Mesothelial cell of epicardium (in vitro differentiated cells): ENCODE results near the gene MAL. TPM values are rescaled to one million over a fixed set of nuclear protein-coding genes. Genes with fewer than 3 reads are reported as not detected.

Source experiments
- DNase-seq, 2 experiments: peaks; one replicate each; pipeline ENCODE4 v3.0.0; 2021; ENCODE audit warnings: low spot score in 2 of 2; ENCODE audit not compliant: unreplicated experiment in 2 of 2
- H3K27ac Mint-ChIP-seq: 2 replicates; pipeline ENCODE4 v1.8.0; 2021; ENCODE audit warnings: mixed read lengths
- H3K27me3 Mint-ChIP-seq: 2 replicates; pipeline ENCODE4 v1.8.0; 2021; ENCODE audit warnings: low read depth, mixed read lengths
- H3K36me3 Mint-ChIP-seq: 2 replicates; pipeline ENCODE4 v1.8.0; 2021; ENCODE audit warnings: mixed read lengths
- H3K4me1 Mint-ChIP-seq: 2 replicates; pipeline ENCODE4 v1.8.0; 2021; ENCODE audit warnings: mixed read lengths
- H3K4me3 Mint-ChIP-seq: 2 replicates; pipeline ENCODE4 v1.8.0; 2021; ENCODE audit warnings: mild to moderate bottlenecking, moderate library complexity, mixed read lengths
- H3K9me3 Mint-ChIP-seq: 2 replicates; pipeline ENCODE4 v1.8.0; 2021; ENCODE audit warnings: mixed read lengths
- total RNA-seq: library from RNA; stranded (reverse); gene quantifications from 3 replicates; pipeline ENCODE4 v1.2.1, GENCODE V29; 2021
- TF ChIP-seq, protein P1 (sequence below): fragments of 200-600 bp; sonication (generic); IDR thresholded peaks from one replicate; pipeline ENCODE4 v1.5.0; 2021; ENCODE audit warnings: antibody characterized with exemption; ENCODE audit not compliant: unreplicated experiment

Gene MAL
- total RNA-seq, 1 donor from 2014 or later, result not detected

DNA sequence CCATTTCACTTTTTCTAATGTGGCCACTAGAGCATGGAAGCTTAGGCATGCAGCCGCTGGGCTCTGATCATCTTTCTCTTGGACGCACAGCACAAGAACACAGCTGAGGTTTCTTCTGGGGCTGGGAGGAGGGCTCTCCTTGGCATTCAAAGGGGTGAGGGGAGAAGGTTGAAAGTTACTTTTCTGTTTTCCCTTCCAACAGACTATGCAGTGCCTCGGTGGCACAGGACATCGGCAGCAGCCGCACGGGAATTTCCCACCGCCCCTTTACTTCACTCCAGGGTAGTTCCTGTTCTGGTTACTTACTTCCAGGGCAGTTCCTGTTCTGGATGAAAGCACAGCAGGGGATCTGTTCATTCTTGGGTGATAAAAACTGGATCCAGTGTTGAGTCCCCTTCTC is 18.9 kb upstream of the MAL start:
- H3K36me3 Mint-ChIP-seq, result no peaks in the 10 kb centered on the region
- H3K27me3 Mint-ChIP-seq, result peaks cover 16% of the 10 kb centered on the region
- H3K9me3 Mint-ChIP-seq, result no peaks in the 10 kb centered on the region
- DNase-seq, result no peak
- H3K4me3 Mint-ChIP-seq, result no peak overlapping the region
- H3K4me1 Mint-ChIP-seq, result no peaks in the 10 kb centered on the region
- TF ChIP-seq, protein P1, sequence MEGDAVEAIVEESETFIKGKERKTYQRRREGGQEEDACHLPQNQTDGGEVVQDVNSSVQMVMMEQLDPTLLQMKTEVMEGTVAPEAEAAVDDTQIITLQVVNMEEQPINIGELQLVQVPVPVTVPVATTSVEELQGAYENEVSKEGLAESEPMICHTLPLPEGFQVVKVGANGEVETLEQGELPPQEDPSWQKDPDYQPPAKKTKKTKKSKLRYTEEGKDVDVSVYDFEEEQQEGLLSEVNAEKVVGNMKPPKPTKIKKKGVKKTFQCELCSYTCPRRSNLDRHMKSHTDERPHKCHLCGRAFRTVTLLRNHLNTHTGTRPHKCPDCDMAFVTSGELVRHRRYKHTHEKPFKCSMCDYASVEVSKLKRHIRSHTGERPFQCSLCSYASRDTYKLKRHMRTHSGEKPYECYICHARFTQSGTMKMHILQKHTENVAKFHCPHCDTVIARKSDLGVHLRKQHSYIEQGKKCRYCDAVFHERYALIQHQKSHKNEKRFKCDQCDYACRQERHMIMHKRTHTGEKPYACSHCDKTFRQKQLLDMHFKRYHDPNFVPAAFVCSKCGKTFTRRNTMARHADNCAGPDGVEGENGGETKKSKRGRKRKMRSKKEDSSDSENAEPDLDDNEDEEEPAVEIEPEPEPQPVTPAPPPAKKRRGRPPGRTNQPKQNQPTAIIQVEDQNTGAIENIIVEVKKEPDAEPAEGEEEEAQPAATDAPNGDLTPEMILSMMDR, result no peak
- no peak overlapping the region for H3K27ac Mint-ChIP-seq

DNA sequence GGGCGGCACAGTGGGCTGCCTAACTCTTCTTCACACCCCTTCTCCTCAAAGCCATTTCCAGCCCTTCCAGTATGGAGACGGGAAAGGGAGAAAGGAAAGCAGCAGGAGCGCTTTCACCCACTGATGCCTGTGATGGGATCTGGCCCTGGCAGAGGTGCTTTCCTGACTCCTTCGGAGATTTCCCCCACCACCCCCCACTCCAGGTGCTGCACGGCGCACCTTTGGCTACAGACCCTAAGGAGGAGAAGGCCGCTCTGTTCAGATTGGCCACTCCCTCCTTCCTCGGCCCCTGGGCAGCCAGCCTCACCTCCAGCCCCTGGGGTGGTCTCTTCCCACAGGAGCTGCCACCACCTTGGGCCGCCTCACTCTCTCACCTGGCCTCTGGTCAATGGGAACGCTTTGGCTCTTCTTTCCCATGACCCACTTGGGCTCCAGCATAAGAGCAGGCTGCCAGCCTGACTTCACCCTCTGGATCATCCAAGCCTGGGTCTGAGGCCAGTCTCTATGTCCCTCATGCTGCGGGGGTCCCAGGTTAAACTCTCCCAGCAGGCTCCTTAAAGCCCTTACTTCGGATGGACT is 18.4 kb upstream of the MAL start:
- TF ChIP-seq, protein P1, result no peak
- Mint-ChIP-seq H3K4me3 (no peak overlapping the region), H3K4me1 (no peaks in the 10 kb centered on the region), H3K9me3 (no peaks in the 10 kb centered on the region), H3K36me3 (no peaks in the 10 kb centered on the region), H3K27me3 (peaks cover 13% of the 10 kb centered on the region), H3K27ac (no peak overlapping the region)
- DNase-seq, result no peak

DNA sequence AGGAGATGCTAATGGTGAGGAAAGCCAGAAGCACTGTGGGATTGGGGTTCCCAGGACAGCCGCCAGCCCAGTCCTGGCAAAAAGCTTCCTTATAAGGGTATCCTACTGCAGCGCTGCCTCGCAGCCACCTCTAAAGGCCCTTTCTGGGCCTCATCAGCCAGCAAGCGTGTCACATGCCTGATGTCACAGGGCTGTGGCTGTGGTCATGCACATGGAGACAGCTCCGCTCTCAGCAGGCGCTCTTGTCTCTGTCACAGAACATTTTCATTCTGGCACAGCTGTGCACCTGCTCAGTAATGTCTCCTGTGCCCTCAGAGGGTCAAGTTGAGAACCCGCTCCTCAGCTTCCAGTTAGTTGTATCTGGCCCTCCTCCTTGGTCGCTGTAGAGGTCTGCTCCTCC is 17.7 kb upstream of the MAL start:
- Mint-ChIP-seq H3K27ac (no peak overlapping the region), H3K4me1 (no peaks in the 10 kb centered on the region), H3K4me3 (no peak overlapping the region), H3K27me3 (peaks cover 8% of the 10 kb centered on the region), H3K9me3 (no peaks in the 10 kb centered on the region), H3K36me3 (no peaks in the 10 kb centered on the region)
- no peak for DNase-seq
- TF ChIP-seq, protein P1, result no peak

DNA sequence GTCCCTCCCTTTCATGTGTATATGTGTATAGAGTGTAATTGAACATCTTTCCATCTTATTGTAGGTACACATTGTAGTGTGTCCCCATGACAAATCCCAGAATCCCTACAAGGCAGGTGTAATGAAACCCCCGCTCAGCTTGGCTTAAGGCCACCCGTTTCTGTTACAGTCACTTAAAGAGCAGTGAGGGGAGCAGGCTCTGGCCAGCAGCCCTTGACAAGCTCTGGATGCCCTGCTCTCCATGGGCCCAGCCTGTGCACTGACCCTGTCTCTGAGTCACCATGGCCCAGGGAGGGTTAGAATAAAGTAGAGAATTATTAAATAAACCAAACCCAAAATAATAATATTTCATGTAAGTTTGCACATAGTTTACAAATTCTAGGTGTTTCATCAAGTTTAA is 17.2 kb upstream of the MAL start:
- no peak overlapping the region for H3K4me3 Mint-ChIP-seq
- H3K27me3 Mint-ChIP-seq, result peaks cover 8% of the 10 kb centered on the region
- H3K36me3 Mint-ChIP-seq, result no peaks in the 10 kb centered on the region
- H3K27ac Mint-ChIP-seq, result no peak overlapping the region
- no peaks in the 10 kb centered on the region for H3K4me1 Mint-ChIP-seq
- TF ChIP-seq, protein P1, result no peak
- H3K9me3 Mint-ChIP-seq, result no peaks in the 10 kb centered on the region
- DNase-seq, result no peak

DNA sequence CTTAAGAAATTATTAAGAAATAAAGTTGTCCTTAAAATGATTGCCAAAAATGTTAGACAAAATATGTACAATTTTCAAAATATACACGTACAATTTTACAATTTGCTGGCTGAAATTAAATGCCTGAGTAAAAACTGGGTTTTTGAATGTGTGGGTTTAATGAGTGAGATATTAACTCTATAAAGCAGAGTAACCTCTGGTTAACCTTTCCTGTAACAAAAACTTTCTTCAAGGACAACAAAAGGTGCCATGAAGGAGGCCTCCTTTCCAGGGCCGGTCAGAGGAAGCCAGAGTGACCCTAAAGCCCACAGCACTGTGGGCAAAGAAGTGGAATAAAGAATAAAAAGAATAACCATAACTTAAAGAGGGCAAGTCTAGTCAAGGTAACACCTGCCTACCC is 16.5 kb upstream of the MAL start:
- no peak overlapping the region for H3K4me3 Mint-ChIP-seq
- no peaks in the 10 kb centered on the region for H3K36me3 Mint-ChIP-seq
- DNase-seq, result no peak
- no peaks in the 10 kb centered on the region for H3K9me3 Mint-ChIP-seq
- H3K27ac Mint-ChIP-seq, result no peak overlapping the region
- TF ChIP-seq, protein P1, result no peak
- H3K4me1 Mint-ChIP-seq, result no peaks in the 10 kb centered on the region
- peaks cover 8% of the 10 kb centered on the region for H3K27me3 Mint-ChIP-seq

DNA sequence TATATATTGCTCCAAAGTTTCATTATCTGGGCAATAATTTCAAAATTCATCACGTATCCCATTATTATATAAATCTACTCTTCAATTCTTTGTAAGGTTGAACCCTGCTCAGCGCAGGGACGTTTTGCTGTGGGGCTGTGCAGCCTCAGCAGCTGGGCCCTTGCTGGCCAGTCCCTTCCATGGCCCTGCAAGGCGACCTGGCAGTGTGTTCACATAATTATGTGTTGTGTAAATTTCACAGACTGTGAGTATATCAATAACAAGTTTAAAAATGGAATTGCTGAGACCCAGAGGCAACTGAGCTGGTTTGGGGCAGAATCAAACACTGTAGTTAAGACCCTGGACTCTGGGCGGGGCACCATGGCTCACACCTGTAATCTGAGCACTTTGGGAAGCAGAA is 16.1 kb upstream of the MAL start:
- Mint-ChIP-seq H3K27ac (no peak overlapping the region), H3K4me3 (no peak overlapping the region), H3K4me1 (no peaks in the 10 kb centered on the region), H3K9me3 (no peaks in the 10 kb centered on the region), H3K36me3 (no peaks in the 10 kb centered on the region), H3K27me3 (peaks cover 8% of the 10 kb centered on the region)
- TF ChIP-seq, protein P1, result no peak
- DNase-seq, result no peak
